A549 treated with AZD2906 at 1 μM for 4 hours (cell line): ENCODE results near the gene BAHCC1. TPM values are rescaled to one million over a fixed set of nuclear protein-coding genes. Genes with fewer than 3 reads are reported as not detected.

Source experiments
- total RNA-seq: library from RNA; stranded (reverse); fragments of 200-300 nt; extraction: Qiagen RNA extraction; gene quantifications from 5 replicates; pipeline ENCODE4 v1.2.3, GENCODE V29; 2022

Gene BAHCC1
- 6.7 to 10.0 TPM (median 8.0 TPM) in 5 replicates for total RNA-seq

DNA sequence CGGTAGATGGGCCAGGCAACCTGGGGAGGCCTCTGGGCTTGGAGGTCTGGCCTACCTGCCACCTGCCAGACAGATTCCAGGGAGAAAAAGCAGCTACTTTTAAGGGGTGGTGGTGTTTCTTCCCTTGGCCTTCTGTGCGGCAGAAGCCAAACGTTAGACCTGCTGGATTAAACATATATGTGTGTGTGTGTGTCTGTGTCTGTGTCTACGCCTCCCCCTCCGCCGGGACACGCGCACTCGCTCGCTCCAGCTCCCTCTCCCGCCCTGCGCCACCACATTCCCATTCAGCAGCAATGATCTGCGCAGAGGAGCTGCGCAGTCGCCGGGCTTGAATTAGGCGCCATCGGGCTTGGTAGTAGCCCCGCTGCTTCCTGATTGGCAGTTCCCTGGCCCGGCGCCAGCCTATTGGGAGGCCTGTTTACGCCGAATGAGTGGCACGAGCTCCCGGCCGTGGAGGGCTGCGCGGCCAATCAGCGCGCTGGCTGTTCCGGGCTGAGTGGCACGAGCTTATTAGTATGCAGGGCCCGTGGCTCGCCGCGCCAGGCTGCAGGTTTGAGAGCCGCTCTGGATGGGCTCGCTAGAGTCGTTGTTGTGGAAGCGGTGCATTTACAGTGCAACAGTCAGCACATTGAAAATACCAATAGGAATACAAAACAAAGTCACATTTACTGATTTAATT, at the start of gene BAHCC1:
TSS of gene BAHCC1 (plus strand) at position 537 of the 679 bp plus-strand sequence. CDS start 4,283 bp downstream, outside the sequence.

DNA sequence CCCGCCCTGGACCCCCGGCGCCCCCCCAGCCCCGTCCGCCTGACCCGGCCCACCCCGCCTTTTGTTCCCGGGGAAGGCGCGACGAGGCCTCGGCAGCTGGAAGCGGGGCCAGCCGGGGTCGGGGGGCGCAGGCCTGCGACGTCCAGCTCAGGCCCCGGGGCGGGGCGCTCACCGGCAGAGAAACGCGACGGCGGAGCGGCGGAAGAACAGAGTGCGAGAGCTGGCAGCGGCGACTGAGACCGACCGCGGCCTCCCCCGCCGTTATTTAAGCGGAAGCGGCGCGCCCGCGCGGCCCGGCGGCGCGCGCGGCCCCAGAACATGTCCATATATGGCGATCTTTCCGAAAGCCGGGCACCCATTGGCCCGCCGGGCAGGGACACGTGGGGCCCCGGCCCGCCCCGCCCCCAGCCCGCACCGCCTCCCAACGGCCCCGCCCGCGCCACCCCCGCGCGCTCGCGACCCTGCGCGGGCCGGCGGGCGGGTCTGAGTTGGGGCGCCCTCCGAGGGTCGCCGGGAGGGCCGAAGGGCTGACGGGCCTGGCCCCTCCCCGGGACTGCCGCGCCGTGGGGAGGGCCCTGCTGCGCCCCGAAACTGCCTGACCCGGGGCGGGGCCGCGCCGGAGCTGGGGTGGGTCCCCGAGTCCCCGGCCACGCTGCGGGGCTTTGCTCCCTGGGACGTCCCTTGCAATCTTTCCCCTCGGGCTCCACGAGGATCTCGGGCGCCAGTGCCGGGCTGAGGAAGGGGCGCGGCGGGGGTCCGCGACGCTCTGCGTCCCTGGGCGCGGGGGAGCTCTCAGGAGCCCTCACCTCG, 117.5 kb downstream of the BAHCC1 start, which contains the start of gene ACTG1:
TSS of gene ACTG1 (minus strand) at position 238 of the 810 bp plus-strand sequence. CDS start 445 bp downstream, outside the sequence.

Other genes with a start within 250 kb of the BAHCC1 start
- not detected in 5 replicates for gene PVALEF, start 229.9 kb upstream of the BAHCC1 start, total RNA-seq
- 0.40 to 0.85 TPM (median 0.55 TPM) in 5 replicates for gene AATK, start 229.2 kb upstream of the BAHCC1 start, total RNA-seq
- gene CEP131, start 172.5 kb upstream of the BAHCC1 start, total RNA-seq, result 6.5 to 9.7 TPM (median 8.0 TPM) in 5 replicates
- 16.8 to 29.6 TPM (median 28.7 TPM) in 5 replicates for gene TEPSIN, start 156.4 kb upstream of the BAHCC1 start, total RNA-seq
- gene NDUFAF8, start 156.1 kb upstream of the BAHCC1 start, total RNA-seq, result 82.9 to 251 TPM (median 214 TPM) in 5 replicates
- gene SLC38A10, start 100.2 kb upstream of the BAHCC1 start, total RNA-seq, result 50.9 to 75.9 TPM (median 72.2 TPM) in 5 replicates
- 4,866 to 7,505 TPM (median 5,499 TPM) in 5 replicates for gene ACTG1, start 117.3 kb downstream of the BAHCC1 start, total RNA-seq
- 0.86 to 1.6 TPM (median 1.3 TPM) in 5 replicates for gene FSCN2, start 132.9 kb downstream of the BAHCC1 start, total RNA-seq
- 18.3 to 26.8 TPM (median 23.8 TPM) in 5 replicates for gene FAAP100, start 156.9 kb downstream of the BAHCC1 start, total RNA-seq
- gene NPLOC4, start 241.7 kb downstream of the BAHCC1 start, total RNA-seq, result 89.6 to 96.7 TPM (median 94.0 TPM) in 5 replicates
- gene TSPAN10, start 241.7 kb downstream of the BAHCC1 start, total RNA-seq, result 3.5 to 5.8 TPM (median 5.0 TPM) in 5 replicates